PFSK-1 (cell line): ENCODE results near the gene AGBL3.

Experiments used
- POLR2AphosphoS5 ChIP-seq: IDR thresholded peaks from 2 replicates; pipeline ENCODE4 v1.6.1; 2012; ENCODE audit warnings: low read depth, mild to moderate bottlenecking, control low read depth, low read length, moderate library complexity
- TAF1 ChIP-seq: IDR thresholded peaks from 2 replicates; pipeline ENCODE4 v1.6.1; 2012; ENCODE audit warnings: low read length, control low read depth, borderline replicate concordance; ENCODE audit not compliant: insufficient read depth
- TF ChIP-seq, protein P1 (sequence below), 2 experiments: IDR thresholded peaks; 2 replicates each; pipeline versions ENCODE4 v1.6.1 to v1.8.0; 2011 to 2012; ENCODE audit warnings: low read depth in 2 of 2, low read length in 2 of 2, control low read depth in 1 of 2, inconsistent platforms in 1 of 2, mild to moderate bottlenecking in 1 of 2, moderate library complexity in 1 of 2; ENCODE audit not compliant: insufficient read depth in 1 of 2

DNA sequence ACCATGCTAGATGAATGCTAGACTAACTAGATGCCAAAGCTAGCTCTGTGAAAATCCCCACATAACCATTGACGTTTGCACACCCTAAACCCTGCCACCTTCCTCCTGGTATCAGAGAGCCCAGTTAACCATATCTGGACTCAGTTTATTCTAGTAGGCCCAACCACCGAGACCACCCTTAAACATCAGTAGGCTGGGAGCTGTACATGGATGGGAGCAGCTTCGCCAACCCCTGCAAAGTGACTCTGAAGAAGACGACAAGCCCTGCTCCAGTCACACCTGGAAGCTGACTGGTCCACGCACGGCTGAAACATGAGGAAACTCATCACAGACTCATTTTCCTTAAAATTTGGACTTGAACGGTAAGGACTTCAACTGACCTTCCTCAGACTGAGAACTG lies 188.6 kb downstream of the AGBL3 start:
- TF ChIP-seq POLR2AphosphoS5, result no peak
- TF ChIP-seq, protein P1, sequence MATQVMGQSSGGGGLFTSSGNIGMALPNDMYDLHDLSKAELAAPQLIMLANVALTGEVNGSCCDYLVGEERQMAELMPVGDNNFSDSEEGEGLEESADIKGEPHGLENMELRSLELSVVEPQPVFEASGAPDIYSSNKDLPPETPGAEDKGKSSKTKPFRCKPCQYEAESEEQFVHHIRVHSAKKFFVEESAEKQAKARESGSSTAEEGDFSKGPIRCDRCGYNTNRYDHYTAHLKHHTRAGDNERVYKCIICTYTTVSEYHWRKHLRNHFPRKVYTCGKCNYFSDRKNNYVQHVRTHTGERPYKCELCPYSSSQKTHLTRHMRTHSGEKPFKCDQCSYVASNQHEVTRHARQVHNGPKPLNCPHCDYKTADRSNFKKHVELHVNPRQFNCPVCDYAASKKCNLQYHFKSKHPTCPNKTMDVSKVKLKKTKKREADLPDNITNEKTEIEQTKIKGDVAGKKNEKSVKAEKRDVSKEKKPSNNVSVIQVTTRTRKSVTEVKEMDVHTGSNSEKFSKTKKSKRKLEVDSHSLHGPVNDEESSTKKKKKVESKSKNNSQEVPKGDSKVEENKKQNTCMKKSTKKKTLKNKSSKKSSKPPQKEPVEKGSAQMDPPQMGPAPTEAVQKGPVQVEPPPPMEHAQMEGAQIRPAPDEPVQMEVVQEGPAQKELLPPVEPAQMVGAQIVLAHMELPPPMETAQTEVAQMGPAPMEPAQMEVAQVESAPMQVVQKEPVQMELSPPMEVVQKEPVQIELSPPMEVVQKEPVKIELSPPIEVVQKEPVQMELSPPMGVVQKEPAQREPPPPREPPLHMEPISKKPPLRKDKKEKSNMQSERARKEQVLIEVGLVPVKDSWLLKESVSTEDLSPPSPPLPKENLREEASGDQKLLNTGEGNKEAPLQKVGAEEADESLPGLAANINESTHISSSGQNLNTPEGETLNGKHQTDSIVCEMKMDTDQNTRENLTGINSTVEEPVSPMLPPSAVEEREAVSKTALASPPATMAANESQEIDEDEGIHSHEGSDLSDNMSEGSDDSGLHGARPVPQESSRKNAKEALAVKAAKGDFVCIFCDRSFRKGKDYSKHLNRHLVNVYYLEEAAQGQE (IDR thresholded peaks at IDR 0.05; ENCODE audit: insufficient read depth in 1 of 2, low read depth in 2 of 2, low read length in 2 of 2), result no peak
- TF ChIP-seq TAF1, result no peak
